ENCODE results near the gene GARIN5B. TPM values are rescaled to one million over a fixed set of nuclear protein-coding genes. Genes with fewer than 3 reads are reported as not detected.

Gene GARIN5B
- total RNA-seq, 1 experiment from 2014 or later: 0.13 TPM

DNA sequence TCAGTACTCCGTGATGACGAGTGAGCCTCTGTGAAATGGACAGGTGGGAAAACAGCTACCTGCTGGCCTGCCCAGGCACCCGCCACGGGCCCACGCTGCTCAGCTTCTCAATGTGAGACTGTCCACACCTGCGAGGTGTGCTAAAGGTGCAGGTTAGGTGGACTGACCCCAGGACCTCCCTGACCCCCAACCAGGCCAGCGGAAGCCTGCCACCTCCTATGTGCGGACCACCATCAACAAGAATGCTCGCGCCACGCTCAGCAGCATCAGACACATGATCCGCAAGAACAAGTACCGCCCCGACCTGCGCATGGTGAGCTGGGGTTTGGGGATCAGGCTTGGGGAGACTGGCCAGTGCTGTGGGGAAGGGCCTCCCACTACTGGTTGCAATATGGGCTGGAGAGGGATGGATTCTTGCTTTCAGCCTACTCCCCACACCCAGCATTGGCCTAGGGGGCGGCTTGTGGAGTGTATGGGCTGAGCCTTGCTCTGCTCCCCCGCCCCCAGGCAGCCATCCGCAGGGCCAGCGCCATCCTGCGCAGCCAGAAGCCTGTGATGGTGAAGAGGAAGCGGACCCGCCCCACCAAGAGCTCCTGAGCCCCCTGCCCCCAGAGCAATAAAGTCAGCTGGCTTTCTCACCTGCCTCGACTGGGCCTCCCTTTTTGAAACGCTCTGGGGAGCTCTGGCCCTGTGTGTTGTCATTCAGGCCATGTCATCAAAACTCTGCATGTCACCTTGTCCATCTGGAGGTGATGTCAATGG lies 24.9 kb upstream of the GARIN5B start:
- Mint-ChIP-seq H3K27ac (peak overlapping the region in 1 of 3 experiments; percentile 59; a peak in 1 of 7 replicates), H3K4me1 (peaks cover 62 to 74% of the 10 kb centered on the region in 2 experiments), H3K27me3 (ENCODE audit: low read depth) (peaks cover 2% of the 10 kb centered on the region), H3K9me3 (peaks cover 0 to 2% of the 10 kb centered on the region in 2 experiments; a peak in 1 of 5 replicates), H3K36me3 (ENCODE audit: insufficient read depth in 1 of 3, low read depth in 3 of 3) (peaks cover 40 to 50% (median 44%) of the 10 kb centered on the region in 3 experiments), H3K4me3 (peak overlapping the region; percentile 98 to 100)
- Histone ChIP-seq H3K4ac (ENCODE audit: low read depth, low read length) (no peak overlapping the region), H2BK120ac (ENCODE audit: low read depth, low read length, poor library complexity, severe bottlenecking) (no peak overlapping the region), H2BK20ac (ENCODE audit: low read depth, low read length, poor library complexity, severe bottlenecking) (no peak overlapping the region), H4K91ac (ENCODE audit: insufficient read length, low read depth, low read length) (no peak overlapping the region), H3K14ac (ENCODE audit: insufficient read depth, low read length) (no peak overlapping the region), H4K8ac (replicated peaks; ENCODE audit: insufficient read length, low read depth, low read length) (no peak overlapping the region), H2BK15ac (ENCODE audit: low read depth, low read length) (no peak overlapping the region), H3K23me2 (ENCODE audit: insufficient read length, low read depth, low read length, poor library complexity, severe bottlenecking) (peaks cover 28% of the 10 kb centered on the region), H3K4me2 (ENCODE audit: insufficient read depth, insufficient read length, low read length) (peak overlapping the region; percentile 87), H3K4me1 (ENCODE audit: insufficient read depth, low read length) (peaks cover 8% of the 10 kb centered on the region), H4K20me1 (ENCODE audit: control insufficient read depth, insufficient read depth, insufficient read length) (peaks cover 3% of the 10 kb centered on the region), H3K79me1 (ENCODE audit: insufficient read depth, low read depth, low read length, poor library complexity, severe bottlenecking) (peaks cover 15% of the 10 kb centered on the region), H2AFZ (ENCODE audit: low read length) (no peak overlapping the region), H3K56ac (ENCODE audit: insufficient read length, low read depth, low read length) (no peak overlapping the region), H2BK12ac (ENCODE audit: insufficient read length, low read depth, low read length) (no peak overlapping the region), H3K23ac (ENCODE audit: insufficient read length, low read depth, low read length) (no peak overlapping the region), H3K27me3 (ENCODE audit: insufficient read depth, low read length) (no peaks in the 10 kb centered on the region), H3K9me3 (ENCODE audit: control insufficient read depth, low read depth, low read length) (no peaks in the 10 kb centered on the region), H3K79me2 (ENCODE audit: insufficient read depth, low read length) (peaks cover 17% of the 10 kb centered on the region; the same call in 1 of the 2 replicates), H3T11ph (ENCODE audit: low read length) (no peak overlapping the region), H3K18ac (ENCODE audit: insufficient read length, low read depth, low read length) (no peak overlapping the region), H4K5ac (ENCODE audit: insufficient read length, low read depth, low read length) (no peak overlapping the region), H2AK5ac (ENCODE audit: insufficient read length, low read length) (no peak overlapping the region), H3K9ac (ENCODE audit: extremely low read depth, insufficient read length, low read length) (peak overlapping the region; percentile 10), H2BK5ac (ENCODE audit: insufficient read length, low read length) (no peak overlapping the region), H3K27ac (ENCODE audit: insufficient read length, low read depth, low read length) (no peak overlapping the region)
- no CpG with 5 or more reads among the region's 24 CpGs for WGBS (ENCODE audit: extremely low coverage, insufficient read length, low lambda C conversion rate)
- TF ChIP-seq, protein P1, sequence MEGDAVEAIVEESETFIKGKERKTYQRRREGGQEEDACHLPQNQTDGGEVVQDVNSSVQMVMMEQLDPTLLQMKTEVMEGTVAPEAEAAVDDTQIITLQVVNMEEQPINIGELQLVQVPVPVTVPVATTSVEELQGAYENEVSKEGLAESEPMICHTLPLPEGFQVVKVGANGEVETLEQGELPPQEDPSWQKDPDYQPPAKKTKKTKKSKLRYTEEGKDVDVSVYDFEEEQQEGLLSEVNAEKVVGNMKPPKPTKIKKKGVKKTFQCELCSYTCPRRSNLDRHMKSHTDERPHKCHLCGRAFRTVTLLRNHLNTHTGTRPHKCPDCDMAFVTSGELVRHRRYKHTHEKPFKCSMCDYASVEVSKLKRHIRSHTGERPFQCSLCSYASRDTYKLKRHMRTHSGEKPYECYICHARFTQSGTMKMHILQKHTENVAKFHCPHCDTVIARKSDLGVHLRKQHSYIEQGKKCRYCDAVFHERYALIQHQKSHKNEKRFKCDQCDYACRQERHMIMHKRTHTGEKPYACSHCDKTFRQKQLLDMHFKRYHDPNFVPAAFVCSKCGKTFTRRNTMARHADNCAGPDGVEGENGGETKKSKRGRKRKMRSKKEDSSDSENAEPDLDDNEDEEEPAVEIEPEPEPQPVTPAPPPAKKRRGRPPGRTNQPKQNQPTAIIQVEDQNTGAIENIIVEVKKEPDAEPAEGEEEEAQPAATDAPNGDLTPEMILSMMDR (conservative IDR thresholded peaks at IDR 0.05): no peak
- no peak for DNase-seq
